Activated naive CD8-positive, alpha-beta T cell treated with anti-CD3 and anti-CD28 coated beads, Interleukin-2, amount 50 U/mL, for 24 hours (primary cell): ENCODE results near the gene HIVEP3.

Experiments used
- ATAC-seq: fragments of 150-1000 bp; cut with Tn5 transposase; one replicate; pipeline ENCODE4 v1.10.0; 2021
- DNase-seq: peaks from one replicate; pipeline ENCODE4 v3.0.0; 2021
- H3K27ac Mint-ChIP-seq: one replicate; pipeline ENCODE4 v1.8.0; 2021; ENCODE audit warnings: mild to moderate bottlenecking, mixed read lengths
- H3K27me3 Mint-ChIP-seq: one replicate; pipeline ENCODE4 v1.8.0; 2021; ENCODE audit warnings: mixed read lengths
- H3K36me3 Mint-ChIP-seq: one replicate; pipeline ENCODE4 v1.8.0; 2021; ENCODE audit warnings: low read depth, mixed read lengths
- H3K4me1 Mint-ChIP-seq: one replicate; pipeline ENCODE4 v1.8.0; 2021; ENCODE audit warnings: mixed read lengths
- H3K4me3 Mint-ChIP-seq: one replicate; pipeline ENCODE4 v1.8.0; 2021; ENCODE audit warnings: mild to moderate bottlenecking, moderate library complexity, mixed read lengths
- H3K9me3 Mint-ChIP-seq: one replicate; pipeline ENCODE4 v1.8.0; 2021; ENCODE audit warnings: mixed read lengths

The HIVEP3 gene

DNA sequence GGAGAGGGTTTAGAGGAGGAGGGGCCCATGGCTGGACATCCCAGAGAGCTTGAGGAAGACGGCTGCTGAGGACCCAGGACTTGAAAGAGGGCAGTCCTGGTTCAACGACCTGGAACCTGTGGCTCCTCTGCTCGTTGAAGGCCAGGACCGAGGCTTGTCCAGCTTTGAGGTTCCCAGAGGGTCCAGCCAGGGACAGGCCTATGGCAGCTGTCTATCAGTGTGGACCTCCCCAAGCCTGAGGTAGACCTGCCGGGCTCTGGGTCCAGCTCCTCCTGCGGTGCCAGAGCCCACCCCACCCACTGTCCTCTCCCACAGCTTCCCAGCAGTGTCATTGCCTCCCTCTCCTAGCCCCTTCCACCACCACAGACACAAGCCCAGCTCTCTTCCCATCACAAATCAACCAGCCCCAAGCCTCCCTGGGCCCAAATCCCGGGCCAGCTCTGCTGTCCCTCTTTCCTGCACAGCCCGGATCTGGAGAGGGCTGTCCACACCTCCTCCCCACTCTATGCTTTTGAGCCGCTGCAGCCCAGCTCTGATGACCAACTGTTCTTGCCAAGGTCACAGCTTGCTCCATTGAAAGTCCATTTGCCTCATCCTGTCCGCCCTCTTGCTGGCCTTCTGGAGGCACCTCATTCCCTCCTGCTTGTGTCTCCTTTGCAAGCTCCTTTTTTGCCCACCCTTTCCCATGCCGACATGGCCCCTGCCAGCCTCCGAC is 385.5 kb downstream of the HIVEP3 start:
- H3K27me3 Mint-ChIP-seq: no peaks in the 10 kb centered on the region
- H3K4me3 Mint-ChIP-seq: no peak overlapping the region
- H3K9me3 Mint-ChIP-seq: peaks cover 7% of the 10 kb centered on the region
- no peak for ATAC-seq
- H3K4me1 Mint-ChIP-seq: peaks cover 8% of the 10 kb centered on the region
- no peak for DNase-seq
- H3K27ac Mint-ChIP-seq: no peak overlapping the region
- peaks cover 53% of the 10 kb centered on the region for H3K36me3 Mint-ChIP-seq

DNA sequence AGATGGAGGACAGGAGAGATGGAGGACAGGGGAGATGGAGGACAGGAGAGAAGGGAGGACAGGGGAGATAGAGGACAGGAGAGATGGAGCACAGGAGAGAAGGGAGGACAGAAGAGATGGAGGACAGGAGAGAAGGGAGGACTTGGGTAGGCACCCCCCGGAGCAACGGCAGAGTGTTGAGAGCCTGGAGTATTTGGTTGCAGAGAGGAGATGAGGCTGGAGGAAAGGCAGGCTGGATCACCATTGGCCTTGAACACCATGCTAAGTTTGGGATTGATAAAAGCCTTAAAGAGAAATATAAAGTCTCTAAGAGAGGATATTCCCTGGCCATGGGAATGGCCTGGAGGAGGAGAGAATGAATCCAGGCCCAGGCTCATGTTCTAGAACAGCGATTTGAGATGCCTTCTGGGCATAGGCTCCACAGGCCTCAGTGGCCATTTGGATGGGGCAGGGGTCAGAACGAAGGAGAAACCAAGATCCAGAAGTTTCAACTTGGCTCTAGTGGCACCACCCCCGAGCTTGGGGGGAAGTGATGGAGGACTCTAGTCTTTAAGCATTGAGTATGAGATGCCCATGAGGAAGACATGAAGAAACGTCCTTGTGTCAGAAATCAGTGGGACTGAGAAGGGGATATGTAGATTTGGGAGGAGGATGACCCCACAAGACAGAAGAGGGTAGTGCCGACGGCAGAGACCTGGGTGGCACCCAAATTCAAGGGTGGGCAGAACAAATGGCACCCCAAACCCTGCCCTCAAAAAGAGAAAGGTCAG is 386.3 kb downstream of the HIVEP3 start:
- Mint-ChIP-seq H3K4me1 (peaks cover 5% of the 10 kb centered on the region), H3K27me3 (no peaks in the 10 kb centered on the region), H3K27ac (no peak overlapping the region), H3K36me3 (peaks cover 46% of the 10 kb centered on the region), H3K9me3 (peaks cover 7% of the 10 kb centered on the region), H3K4me3 (no peak overlapping the region)
- no peak for DNase-seq
- no peak for ATAC-seq

DNA sequence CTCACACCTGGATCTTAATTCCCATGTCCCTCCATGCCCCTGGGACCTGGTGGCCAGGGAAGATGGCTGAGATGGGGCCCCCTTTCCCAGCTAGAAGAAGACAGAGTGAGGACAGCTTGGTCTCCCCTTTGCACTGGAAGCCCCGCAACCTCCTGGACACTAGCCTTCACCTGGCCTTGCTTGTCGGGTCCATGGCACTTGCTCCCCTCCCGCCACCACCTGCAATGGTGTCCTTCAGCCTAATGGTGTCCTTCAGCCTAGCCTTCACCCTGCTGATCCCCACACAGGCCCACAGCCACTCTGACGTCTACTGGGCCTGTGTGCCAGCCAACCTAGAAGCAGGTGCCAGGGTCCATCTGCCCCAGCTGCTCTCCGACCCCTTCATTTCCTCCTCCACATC is 388.3 kb downstream of the HIVEP3 start:
- Mint-ChIP-seq H3K4me3 (no peak overlapping the region), H3K9me3 (peaks cover 7% of the 10 kb centered on the region)

DNA sequence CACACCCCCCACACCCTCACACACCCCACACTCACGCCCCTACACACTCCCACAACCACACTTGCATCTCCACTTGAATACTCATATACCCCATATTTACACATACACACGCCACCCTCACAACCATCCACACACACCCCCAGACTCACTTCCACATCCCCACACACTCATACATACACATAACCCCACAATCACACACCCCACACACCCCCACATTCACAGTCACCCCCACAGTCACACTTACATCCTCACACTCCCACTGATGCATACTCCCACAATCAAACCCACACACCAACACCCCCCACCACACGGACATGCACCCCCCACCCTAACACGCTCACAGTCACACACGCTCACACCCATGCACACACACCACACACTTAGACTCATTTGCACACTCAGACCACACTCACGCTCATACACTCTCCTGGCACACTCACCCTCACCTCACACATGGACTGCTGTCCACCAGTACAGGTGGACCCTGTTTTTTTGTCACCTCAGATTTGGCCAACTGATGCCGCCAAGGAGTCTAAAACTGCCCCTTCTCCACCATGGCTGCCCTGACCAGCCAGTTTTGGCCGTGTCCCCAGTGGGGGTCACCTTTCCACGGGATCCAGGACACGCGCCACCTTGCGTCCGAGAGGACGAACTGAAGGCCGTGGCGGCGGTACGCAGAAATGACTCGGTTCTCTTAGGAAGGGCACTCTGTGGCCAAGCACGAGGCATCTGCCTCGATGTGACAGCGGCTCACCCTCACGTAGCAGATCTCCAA is 388.9 kb downstream of the HIVEP3 start:
- Mint-ChIP-seq H3K4me3 (no peak overlapping the region), H3K36me3 (peaks cover 33% of the 10 kb centered on the region), H3K27me3 (no peaks in the 10 kb centered on the region), H3K9me3 (peaks cover 7% of the 10 kb centered on the region), H3K27ac (peak overlapping the region; percentile 52), H3K4me1 (peaks cover 2% of the 10 kb centered on the region)
- DNase-seq (no peak), ATAC-seq (no peak)

More for the DNA sequence above, 388.3 kb downstream of the HIVEP3 start:
- ATAC-seq (no peak), DNase-seq (no peak)
- no peaks in the 10 kb centered on the region for H3K27me3 Mint-ChIP-seq
- H3K36me3 Mint-ChIP-seq: peaks cover 30% of the 10 kb centered on the region
- no peak overlapping the region for H3K27ac Mint-ChIP-seq
- H3K4me1 Mint-ChIP-seq: peaks cover 2% of the 10 kb centered on the region

DNA sequence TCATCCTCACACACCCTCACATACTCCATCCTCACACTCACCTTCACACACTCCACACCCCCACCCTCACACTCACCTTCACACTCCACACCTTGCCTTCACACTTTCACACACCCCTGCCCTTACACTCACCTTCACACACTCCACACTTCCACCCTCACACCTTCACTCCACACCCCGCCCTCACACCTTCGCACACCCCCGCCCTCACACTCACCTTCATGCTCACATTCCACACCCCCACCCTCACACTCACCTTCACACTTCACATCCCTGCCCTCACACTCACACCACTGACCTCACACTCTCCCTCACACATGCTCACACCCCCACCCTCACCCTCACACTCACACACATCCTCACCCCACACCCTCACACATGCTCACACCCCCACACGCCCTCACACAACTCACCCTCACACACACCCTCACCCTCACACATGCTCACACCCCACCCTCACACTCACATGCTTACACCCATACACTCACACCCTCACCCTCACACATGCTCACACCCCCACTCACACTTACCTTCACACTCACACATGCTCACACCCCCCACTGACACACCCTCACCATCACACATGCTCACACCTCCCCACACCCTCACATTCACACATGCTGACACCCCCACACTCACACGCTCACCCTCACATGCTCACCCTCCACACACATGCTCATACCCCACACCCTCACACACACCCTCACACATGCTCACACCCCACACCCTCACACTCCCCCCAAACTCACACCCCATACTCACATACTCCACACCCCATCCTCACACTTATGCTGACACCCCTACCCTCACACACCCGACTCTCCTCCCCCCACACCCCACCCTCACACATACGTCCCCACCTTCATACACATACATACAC is 389.8 kb downstream of the HIVEP3 start:
- ATAC-seq: no peak
- Mint-ChIP-seq H3K27me3 (no peaks in the 10 kb centered on the region), H3K4me3 (no peak overlapping the region), H3K36me3 (peaks cover 30% of the 10 kb centered on the region), H3K27ac (no peak overlapping the region), H3K4me1 (peaks cover 2% of the 10 kb centered on the region), H3K9me3 (peaks cover 7% of the 10 kb centered on the region)
- DNase-seq: no peak

DNA sequence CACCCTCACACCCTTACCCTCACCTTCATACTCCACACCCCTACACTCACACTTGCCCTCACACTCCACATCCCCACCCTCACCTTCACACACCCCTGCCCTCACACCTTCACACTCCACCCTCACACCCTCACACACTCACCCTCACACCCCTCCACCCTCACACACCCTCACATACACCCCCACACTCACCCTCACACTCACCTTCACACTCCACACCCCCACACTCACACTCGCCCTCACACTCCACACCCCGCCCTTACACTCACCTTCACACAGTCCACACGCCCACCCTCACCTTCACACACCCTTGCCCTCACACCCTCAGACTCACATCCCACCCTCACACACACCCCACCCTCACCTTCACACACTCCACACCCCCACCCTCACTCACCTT is 390.6 kb downstream of the HIVEP3 start:
- no peak for DNase-seq
- Mint-ChIP-seq H3K27me3 (no peaks in the 10 kb centered on the region), H3K36me3 (peaks cover 26% of the 10 kb centered on the region), H3K4me1 (no peaks in the 10 kb centered on the region), H3K9me3 (peaks cover 7% of the 10 kb centered on the region), H3K4me3 (no peak overlapping the region), H3K27ac (no peak overlapping the region)
- no peak for ATAC-seq

DNA sequence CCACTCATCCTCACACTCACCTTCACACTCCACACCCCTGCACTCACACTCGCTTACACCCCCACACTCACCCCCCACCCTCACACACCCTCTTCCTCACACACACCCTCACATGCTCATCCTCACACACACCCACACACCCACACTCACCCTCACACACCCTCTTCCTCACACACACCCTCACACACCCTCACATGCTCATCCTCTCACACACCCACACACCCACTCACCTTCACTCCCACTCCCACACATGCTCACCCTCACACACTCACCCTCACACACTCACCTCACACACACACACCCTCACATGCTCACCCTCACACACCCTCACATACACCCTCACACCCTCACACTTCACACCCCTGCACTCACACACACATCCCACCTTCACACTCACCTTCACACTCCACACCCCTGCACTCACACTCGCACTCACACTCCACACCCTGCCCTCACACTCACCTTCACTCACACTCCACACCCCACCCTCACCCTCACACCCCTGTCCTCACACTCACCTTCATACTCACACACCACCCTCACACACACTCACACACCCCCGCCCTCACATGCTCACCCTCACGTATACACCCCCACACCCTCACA is 391.7 kb downstream of the HIVEP3 start:
- Mint-ChIP-seq H3K27ac (no peak overlapping the region), H3K4me3 (no peak overlapping the region), H3K9me3 (peaks cover 7% of the 10 kb centered on the region), H3K36me3 (peaks cover 32% of the 10 kb centered on the region), H3K4me1 (no peaks in the 10 kb centered on the region), H3K27me3 (no peaks in the 10 kb centered on the region)
- no peak for DNase-seq
- peak; percentile 3 for ATAC-seq

DNA sequence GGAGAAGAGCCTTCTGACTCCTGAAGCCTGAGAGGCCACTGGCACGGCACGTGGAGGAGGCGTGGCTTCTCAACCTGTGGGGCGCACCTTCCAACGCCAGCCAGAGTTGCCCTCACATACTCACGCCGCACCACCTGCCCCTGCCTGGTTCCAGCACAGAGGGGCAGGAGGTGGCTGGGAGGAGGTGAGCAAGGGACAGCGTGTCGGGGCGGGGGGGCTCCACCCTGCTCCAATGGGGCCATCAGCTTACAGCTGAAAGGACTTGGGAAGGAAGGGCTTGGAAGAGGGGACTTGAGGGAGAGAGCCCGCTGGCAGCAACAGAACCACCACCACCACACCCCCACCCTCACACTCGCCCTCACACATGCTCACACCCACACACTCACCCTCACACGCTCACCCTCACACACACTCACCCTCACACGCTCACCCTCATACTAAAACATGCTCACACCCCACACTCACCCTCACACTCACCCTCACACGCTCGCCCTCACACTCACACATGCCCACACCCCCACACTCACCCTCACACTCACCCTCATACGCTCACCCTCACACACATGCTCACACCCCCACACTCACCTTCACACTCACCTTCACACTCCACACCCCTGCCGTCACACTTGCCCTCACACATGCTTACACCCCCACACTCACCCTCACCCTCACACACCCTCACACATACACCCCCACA is 392.7 kb downstream of the HIVEP3 start:
- H3K27me3 Mint-ChIP-seq: no peaks in the 10 kb centered on the region

DNA sequence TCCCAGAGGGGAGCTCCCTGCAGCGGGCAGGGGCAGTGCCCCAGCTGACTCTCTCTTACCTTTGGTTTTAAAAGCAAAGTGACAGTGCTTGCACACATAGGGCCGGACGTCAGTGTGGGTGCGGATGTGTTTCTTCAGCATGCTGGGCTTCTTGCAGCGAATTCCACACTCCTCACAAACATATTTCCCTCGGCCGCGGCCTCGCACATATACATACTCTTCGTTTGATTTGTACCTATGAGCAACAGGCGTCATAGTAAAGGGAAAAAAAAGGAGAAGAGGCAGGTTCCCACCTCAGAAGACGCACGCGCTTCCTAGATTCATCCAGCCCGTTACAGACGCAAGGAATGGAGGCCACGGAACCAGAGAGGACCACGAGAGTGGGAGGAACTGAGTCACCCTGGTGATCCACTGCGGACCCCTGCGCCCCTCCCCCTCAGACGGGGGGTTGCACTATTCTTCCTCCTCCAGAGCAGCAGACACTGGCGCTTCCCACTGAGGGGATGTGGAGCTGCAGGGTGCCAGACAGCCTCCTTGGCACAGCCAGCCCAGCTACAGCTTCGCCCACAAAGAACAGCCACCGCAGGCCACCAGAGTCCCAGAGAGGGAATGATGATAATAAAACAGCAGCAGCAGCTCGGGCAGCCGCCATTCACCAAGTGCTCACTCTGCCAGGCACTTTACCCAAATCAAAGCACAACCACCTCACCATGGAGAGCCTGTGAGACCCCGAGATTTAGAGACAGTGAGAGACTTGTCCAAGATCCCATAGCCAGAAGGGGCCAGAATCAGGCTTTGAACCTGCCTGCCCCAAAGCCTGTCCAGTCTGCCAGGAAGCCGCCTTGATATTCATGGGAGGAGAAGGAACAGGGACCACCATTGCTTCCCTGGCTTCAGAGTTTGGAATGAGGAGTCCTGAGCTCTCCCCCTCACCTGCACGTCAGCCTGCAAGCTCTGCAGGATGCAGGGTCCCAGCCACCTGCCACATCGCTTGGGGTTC is 393.7 kb downstream of the HIVEP3 start:
- peaks cover 6% of the 10 kb centered on the region for H3K9me3 Mint-ChIP-seq
- no peak for DNase-seq
- H3K4me3 Mint-ChIP-seq: no peak overlapping the region
- peaks cover 35% of the 10 kb centered on the region for H3K36me3 Mint-ChIP-seq
- no peaks in the 10 kb centered on the region for H3K4me1 Mint-ChIP-seq
- ATAC-seq: no peak
- no peaks in the 10 kb centered on the region for H3K27me3 Mint-ChIP-seq
- no peak overlapping the region for H3K27ac Mint-ChIP-seq

More for the DNA sequence above, 392.7 kb downstream of the HIVEP3 start:
- DNase-seq: no peak
- no peak overlapping the region for H3K27ac Mint-ChIP-seq
- H3K9me3 Mint-ChIP-seq: peaks cover 7% of the 10 kb centered on the region
- ATAC-seq: no peak
- H3K4me1 Mint-ChIP-seq: no peaks in the 10 kb centered on the region
- H3K36me3 Mint-ChIP-seq: peaks cover 33% of the 10 kb centered on the region
- no peak overlapping the region for H3K4me3 Mint-ChIP-seq

DNA sequence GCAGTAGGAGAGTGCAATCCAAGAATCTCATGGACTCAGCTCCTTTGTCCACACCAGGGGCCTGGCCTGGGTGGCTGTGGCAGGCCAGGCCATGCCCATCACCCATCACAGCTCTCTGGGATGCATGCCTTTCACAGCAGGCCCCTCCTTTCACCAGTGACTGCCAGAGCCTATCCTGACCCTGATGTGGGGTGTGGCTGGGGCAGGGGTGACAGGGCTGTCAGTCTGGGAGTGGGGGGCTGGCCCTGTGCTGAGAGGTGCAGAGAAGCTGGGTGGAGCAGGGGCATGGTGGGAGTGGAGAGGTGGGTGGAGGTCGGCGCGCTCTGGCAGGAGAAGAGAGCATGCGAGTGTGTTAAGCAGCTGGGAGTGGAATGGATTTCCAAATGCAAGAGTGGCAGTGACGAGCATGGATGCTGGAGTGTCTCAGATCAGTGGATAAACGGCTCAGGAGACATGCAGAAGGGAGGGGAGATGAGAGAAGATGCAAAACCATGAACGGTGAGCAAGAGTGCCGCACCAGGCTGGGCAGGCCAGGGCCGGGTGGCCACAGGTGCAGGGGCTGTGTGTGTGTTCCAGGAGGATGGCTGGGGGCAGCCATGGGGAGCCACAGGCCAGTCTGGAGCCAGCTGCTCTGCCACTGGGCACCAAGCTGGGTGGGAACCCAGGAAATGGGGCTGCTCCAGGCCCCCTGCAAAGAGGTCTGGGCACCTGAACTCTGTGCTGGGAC is 394.6 kb downstream of the HIVEP3 start:
- peaks cover 34% of the 10 kb centered on the region for H3K36me3 Mint-ChIP-seq

DNA sequence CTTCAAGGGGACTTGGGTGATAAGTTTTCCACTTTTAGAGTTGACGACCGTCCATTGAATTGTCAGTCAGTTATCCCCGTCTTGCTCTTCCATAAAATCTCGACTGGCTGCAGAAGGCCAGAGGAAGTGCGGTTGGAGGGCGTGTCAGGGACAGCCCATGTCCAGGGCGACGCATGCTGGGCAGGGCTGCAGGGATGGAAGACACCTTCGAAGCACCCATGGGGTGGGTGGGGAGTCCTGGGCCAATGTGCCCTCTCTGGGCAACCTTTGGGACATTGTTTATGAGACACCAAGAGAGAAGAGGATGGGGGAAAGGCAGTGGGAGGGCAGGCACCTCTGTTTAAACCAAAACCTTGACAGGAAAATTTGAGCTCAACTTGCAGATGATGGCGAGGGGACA is 395.7 kb downstream of the HIVEP3 start:
- peak overlapping the region; percentile 30 for H3K27ac Mint-ChIP-seq
- H3K9me3 Mint-ChIP-seq: no peaks in the 10 kb centered on the region
- ATAC-seq: no peak
- H3K4me3 Mint-ChIP-seq: no peak overlapping the region
- H3K36me3 Mint-ChIP-seq: peaks cover 32% of the 10 kb centered on the region
- no peak for DNase-seq
- peaks cover under 1% of the 10 kb centered on the region for H3K4me1 Mint-ChIP-seq
- H3K27me3 Mint-ChIP-seq: no peaks in the 10 kb centered on the region

More for the DNA sequence above, 394.6 kb downstream of the HIVEP3 start:
- H3K27me3 Mint-ChIP-seq: no peaks in the 10 kb centered on the region
- no peaks in the 10 kb centered on the region for H3K4me1 Mint-ChIP-seq
- no peaks in the 10 kb centered on the region for H3K9me3 Mint-ChIP-seq
- no peak overlapping the region for H3K4me3 Mint-ChIP-seq
- ATAC-seq (no peak), DNase-seq (no peak)
- H3K27ac Mint-ChIP-seq: no peak overlapping the region

DNA sequence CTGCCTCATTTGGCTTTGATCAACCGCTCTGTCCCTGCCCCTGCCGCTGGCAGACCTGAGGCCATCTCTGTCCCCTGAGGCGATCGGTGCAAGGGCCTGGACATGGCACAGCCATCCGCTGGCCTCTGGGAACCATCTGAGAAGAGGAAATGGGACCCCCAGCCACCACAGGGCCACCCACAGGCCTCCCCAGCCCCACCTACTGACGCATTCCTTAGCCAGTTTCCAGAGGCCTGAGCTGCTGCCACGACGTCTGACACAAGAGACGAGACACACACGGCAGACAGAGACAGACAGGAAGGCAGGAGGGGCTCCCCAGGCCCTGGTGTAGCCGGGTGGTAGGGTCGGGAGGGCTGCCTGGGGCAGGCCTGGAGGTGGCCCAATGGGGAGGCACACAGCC is 397.0 kb downstream of the HIVEP3 start:
- no peaks in the 10 kb centered on the region for H3K9me3 Mint-ChIP-seq
- DNase-seq (no peak), ATAC-seq (no peak)
- no peak overlapping the region for H3K27ac Mint-ChIP-seq
- H3K27me3 Mint-ChIP-seq: no peaks in the 10 kb centered on the region
- peaks cover 40% of the 10 kb centered on the region for H3K36me3 Mint-ChIP-seq
- no peak overlapping the region for H3K4me3 Mint-ChIP-seq
- H3K4me1 Mint-ChIP-seq: peaks cover 9% of the 10 kb centered on the region
